GM18861 (cell line): ENCODE measurements around the gene TMEM212.

ENCODE experiments used
- ATAC-seq: cut with Tn5 transposase; IDR thresholded peaks from one replicate; pipeline ENCODE4 v1.9.1; 2021; ENCODE audit not compliant: unreplicated experiment

The TMEM212 gene

DNA sequence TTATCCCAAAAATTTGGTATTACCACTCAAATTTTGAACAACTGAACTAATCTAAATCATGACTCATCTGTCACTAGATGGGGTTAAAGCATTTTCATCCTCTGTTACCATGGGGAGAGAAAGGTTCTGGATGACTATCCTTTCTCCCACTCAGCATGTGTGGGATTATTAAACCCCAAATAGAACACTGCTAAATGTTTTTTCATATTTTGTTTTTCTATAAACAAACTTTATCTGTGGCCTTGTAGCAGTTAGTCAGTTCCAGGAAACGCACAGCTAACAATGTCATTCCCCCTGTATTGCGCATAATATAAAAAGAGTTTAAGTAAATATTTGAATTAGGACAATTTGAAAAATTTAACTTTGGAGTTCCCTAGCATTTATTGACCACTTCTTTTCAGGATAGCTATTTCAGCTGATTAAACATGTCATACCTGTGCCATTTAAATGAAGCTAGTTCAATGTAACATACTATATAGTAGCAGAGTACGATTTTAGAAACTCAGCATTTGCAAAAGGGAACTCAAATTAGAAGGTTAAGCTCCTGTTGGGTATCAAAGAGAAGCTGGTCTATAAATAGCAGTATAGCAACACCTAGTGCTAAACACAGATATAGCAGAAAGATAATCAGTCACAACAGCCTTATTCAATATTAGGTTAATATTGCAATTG lies 9.2 kb upstream of the TMEM212 start:
- ATAC-seq: peak; percentile 67

GRCh38 chr3:171834461-171834801 lies 8.7 kb upstream of the TMEM212 start:
- ATAC-seq: no peak

DNA sequence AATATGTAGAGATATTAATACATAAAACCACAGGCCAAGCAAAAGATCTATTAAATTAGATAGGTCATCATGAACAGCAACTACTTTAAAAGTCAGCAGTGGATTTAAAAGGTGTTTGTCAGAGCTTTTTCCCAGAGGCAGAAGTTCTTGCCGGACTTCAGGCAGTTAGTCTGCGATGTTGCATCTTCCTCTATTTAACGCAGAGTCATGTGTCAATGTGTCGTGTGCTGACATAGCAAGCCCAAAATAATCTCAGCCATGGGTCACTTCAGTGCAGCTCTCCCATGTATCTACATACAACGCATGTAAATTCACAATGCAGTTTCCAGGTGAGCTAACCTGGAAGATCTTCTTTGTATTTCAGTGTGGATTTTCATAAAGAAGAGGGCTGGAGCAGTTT lies 8.0 kb upstream of the TMEM212 start:
- ATAC-seq: no peak

GRCh38 chr3:171835613-171836012 lies 7.5 kb upstream of the TMEM212 start:
- no peak for ATAC-seq

- no peak for ATAC-seq
Measured at GRCh38 chr3:171836855-171837254, 6.3 kb upstream of the TMEM212 start.

GRCh38 chr3:171837698-171838097 lies 5.5 kb upstream of the TMEM212 start:
- no peak for ATAC-seq

DNA sequence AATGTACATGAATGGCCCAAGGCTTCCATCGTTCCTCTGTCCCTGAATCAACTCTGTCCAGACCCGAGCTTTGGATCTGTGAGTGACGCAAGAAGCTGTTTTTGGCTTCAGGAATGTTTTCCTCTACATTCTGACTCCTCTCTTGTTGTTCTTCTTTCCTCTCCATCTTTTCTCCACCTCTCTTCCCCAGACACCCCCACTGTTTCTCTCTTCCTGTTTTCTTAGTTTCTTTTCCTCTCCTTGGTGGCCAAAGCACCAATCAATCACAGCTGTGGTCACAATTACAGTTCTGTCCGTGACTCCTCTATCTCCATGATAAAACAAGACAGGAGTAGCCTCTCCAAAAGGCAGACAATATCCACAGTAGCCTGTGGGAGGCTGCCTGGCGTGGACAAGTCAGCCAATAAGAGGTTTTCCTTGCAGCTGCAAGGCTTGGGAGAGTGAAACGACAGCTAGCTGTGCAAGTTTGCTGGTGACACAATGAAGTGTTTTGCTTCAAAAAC lies 4.9 kb upstream of the TMEM212 start:
- ATAC-seq: no peak

DNA sequence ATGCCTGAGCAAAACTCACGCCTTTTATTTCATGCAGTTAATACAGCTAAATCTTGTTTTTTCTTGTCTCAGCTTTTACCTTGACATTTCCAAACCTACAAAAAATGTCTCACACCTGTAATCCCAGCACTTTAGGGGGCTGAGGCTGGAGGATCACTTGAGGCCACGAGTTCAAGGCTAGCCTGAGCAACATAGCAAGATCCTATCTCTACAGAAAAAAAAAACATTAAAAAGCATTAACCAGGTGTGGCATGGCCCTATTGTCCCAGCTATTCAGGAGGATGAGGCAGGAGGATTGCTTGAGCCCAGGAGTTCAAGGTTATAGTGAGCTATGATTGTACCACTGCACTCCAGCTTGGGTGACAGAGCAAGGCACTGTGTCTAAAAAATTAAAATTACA lies 3.9 kb upstream of the TMEM212 start:
- no peak for ATAC-seq

GRCh38 chr3:171840445-171840810 lies 2.7 kb upstream of the TMEM212 start:
- ATAC-seq: no peak

GRCh38 chr3:171840811-171841619 lies 2.1 kb upstream of the TMEM212 start:
- ATAC-seq: no peak

GRCh38 chr3:171841620-171842000 lies 1.5 kb upstream of the TMEM212 start:
- no peak for ATAC-seq

DNA sequence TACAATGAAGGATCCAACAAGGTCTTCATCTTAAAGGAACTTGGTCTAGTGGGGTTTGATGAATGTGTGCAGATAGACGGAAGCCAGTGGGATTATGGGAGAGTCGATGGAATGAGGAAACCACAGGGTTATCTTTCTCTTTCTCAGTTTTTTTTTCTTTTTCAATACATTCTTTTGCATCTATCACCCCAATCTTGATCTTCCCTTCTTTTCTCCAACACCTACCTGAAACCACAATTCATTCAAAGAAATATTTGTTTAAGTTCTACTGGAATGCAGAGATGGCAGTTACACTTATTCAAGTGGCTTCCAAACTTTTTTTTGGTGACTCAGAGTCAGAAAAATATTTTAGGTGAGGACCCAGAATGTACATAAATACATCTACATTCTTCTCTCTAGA lies 1.7 kb downstream of the TMEM212 start:
- ATAC-seq: no peak

GRCh38 chr3:171845481-171846284 lies 2.5 kb downstream of the TMEM212 start:
- ATAC-seq: no peak

DNA sequence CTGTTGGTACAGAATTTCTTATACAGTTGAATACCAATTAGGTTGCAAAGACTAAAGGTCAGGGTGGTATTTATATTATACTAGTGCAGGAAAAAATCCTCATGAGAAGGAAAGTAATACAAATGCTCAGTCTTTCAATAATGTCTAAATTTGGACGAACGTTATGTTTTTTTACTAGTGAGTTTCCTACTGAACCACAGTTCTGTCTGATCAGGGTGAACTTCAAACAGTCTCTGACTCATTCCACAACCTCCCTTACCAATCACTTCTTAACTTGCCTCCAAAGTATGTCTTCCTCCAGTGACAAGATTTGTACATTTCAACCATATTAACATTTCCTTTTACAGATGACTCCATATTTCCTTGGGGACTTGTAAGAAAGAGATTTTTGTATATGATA lies 3.4 kb downstream of the TMEM212 start:
- peak; percentile 94 for ATAC-seq

- ATAC-seq: no peak
Measured at GRCh38 chr3:171847133-171847532, 4.0 kb downstream of the TMEM212 start.

- no peak for ATAC-seq
Measured at GRCh38 chr3:171847595-171848259, 4.6 kb downstream of the TMEM212 start.

- ATAC-seq: no peak
Measured at GRCh38 chr3:171849617-171850319, 6.6 kb downstream of the TMEM212 start.

GRCh38 chr3:171850320-171850959 lies 7.3 kb downstream of the TMEM212 start:
- ATAC-seq: no peak

GRCh38 chr3:171850960-171851659 lies 8.0 kb downstream of the TMEM212 start:
- no peak for ATAC-seq

DNA sequence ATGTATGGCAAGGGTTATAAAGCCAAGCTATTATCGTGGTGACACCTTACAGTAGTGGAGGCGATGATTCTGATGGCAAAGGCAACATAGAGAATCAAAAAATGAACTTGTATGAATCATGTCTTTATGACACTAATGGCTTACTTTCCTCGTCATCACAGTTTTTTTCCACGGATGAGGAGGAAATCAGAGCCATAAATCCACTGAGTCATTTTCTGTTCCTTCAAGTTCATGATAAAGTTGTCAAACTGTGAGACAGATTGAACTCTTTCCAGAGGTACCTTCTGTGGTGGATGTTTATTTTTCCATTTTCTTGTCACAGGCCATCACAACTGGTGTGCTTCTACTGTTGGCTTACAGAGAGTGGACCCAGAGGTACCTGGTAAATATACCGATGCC lies 8.5 kb downstream of the TMEM212 start:
- no peak for ATAC-seq
